Measurements from ENCODE around the gene CYTH3. TPM values are rescaled to one million over a fixed set of nuclear protein-coding genes. Genes with fewer than 3 reads are reported as not detected.

Gene CYTH3
- total RNA-seq, 1 donor from 2014 or later: 2.6 TPM

DNA sequence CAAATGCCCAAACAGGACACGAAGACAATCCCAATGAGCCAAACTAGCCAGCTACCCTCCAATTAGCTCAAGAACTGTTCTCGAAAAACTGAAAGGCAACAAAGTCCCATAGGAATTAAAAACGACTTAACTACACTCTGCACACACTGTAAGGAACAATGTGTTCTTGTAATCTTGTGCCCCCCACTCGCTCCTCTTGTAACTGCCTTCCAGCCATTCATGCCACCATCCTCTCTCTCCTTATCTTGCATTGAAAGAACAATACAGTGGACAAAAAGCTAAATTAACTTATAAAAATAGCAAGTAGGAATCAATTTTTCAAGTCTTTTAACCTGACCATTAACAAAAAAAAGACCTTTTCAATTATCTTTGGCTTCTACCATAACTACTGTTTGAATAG, 2.9 kb downstream of the CYTH3 start:
- ATAC-seq (ENCODE audit: low read depth) (no peak), DNase-seq (no peak)
- Mint-ChIP-seq H3K4me3 (no peak overlapping the region), H3K9me3 (no peaks in the 10 kb centered on the region), H3K27me3 (peaks cover 8% of the 10 kb centered on the region), H3K36me3 (ENCODE audit: low read depth) (no peaks in the 10 kb centered on the region), H3K27ac (no peak overlapping the region), H3K4me1 (peaks cover 19% of the 10 kb centered on the region)
- intact Hi-C loops (cut with micrococcal nuclease): no loop called here
- POLR2A ChIA-PET: interaction anchor here (1.1 kb wide), 1 partner anchor 158 kb away, joined by 4 read pairs; no protein-coding TSS in a partner anchor
- CTCF ChIA-PET: interaction anchor here (1.5 kb wide), 1 partner anchor 18 kb away, joined by 4 read pairs; no protein-coding TSS in a partner anchor
- TF ChIP-seq CTCF (IDR thresholded peaks at IDR 0.05): no peak

DNA sequence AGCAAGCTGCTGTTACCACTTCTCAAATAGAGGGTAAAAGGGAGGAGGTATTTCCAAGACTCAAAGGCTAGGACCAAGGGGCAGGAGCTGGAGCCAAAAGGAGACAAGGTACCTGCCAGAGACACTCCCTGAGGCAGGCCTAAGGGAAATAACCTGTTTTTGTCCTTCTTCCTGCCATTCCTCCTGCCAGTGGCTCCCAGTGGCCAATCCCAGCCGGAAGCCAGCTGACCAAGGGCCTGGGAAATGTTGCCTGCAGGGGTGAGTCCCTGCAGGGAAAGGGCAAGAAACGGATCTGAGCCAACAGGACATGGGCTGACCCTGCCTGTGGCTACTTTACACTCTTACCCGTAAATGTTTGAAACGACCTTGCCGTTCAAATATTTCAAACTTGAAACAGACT, 3.5 kb downstream of the CYTH3 start:
- no peak overlapping the region for H3K27ac Mint-ChIP-seq
- ChIA-PET CTCF (no interaction called here), POLR2A (no interaction called here)
- H3K4me1 Mint-ChIP-seq: peaks cover 19% of the 10 kb centered on the region
- H3K4me3 Mint-ChIP-seq: no peak overlapping the region
- no peaks in the 10 kb centered on the region for H3K9me3 Mint-ChIP-seq
- intact Hi-C loops (cut with micrococcal nuclease): no loop called here
- no peaks in the 10 kb centered on the region for H3K36me3 Mint-ChIP-seq (ENCODE audit: low read depth)
- DNase-seq (no peak), ATAC-seq (ENCODE audit: low read depth) (no peak)
- no peak for TF ChIP-seq CTCF (IDR thresholded peaks at IDR 0.05)
- H3K27me3 Mint-ChIP-seq: peaks cover 8% of the 10 kb centered on the region

GRCh38 chr7:6268023-6268900, 4.2 kb downstream of the CYTH3 start:
- ATAC-seq (ENCODE audit: low read depth) (no peak), DNase-seq (no peak)
- POLR2A ChIA-PET: interaction anchor here (0.6 kb wide), 1 partner anchor 17 kb away, joined by 4 read pairs; no protein-coding TSS in a partner anchor
- Mint-ChIP-seq H3K4me3 (no peak overlapping the region), H3K9me3 (no peaks in the 10 kb centered on the region), H3K27me3 (peaks cover 8% of the 10 kb centered on the region), H3K27ac (no peak overlapping the region), H3K36me3 (ENCODE audit: low read depth) (no peaks in the 10 kb centered on the region), H3K4me1 (peaks cover 19% of the 10 kb centered on the region)
- CTCF ChIA-PET: no interaction called here
- no peak for TF ChIP-seq CTCF (IDR thresholded peaks at IDR 0.05)
- intact Hi-C loops (cut with micrococcal nuclease): no loop called here

DNA sequence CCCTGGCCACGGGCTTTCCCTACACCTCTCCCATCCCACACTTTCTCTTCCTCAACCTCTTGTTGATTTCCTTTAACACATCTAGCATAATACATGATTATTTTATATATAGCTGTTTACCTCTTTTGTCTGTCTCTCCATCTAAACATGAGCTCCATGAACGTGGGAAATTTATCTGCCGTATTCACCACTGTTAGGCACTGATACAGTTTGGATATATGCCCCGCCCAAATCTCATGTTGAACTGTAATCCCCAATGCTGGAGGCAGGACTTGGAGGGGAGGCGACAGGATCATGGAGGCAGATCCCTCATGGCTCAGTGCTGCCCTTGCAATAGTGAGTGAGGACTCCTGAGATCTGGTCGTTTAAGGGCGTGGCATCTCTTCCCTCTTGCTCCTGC, 5.7 kb downstream of the CYTH3 start:
- H3K4me1 Mint-ChIP-seq: peaks cover 12% of the 10 kb centered on the region
- intact Hi-C loops (cut with micrococcal nuclease): no loop called here
- H3K27me3 Mint-ChIP-seq: peaks cover 6% of the 10 kb centered on the region
- CTCF ChIA-PET: no interaction called here
- DNase-seq (no peak), ATAC-seq (ENCODE audit: low read depth) (no peak)
- POLR2A ChIA-PET: no interaction called here
- TF ChIP-seq CTCF (IDR thresholded peaks at IDR 0.05): no peak
- no peak overlapping the region for H3K27ac Mint-ChIP-seq
- H3K4me3 Mint-ChIP-seq: no peak overlapping the region
- no peaks in the 10 kb centered on the region for H3K36me3 Mint-ChIP-seq (ENCODE audit: low read depth)
- H3K9me3 Mint-ChIP-seq: no peaks in the 10 kb centered on the region

DNA sequence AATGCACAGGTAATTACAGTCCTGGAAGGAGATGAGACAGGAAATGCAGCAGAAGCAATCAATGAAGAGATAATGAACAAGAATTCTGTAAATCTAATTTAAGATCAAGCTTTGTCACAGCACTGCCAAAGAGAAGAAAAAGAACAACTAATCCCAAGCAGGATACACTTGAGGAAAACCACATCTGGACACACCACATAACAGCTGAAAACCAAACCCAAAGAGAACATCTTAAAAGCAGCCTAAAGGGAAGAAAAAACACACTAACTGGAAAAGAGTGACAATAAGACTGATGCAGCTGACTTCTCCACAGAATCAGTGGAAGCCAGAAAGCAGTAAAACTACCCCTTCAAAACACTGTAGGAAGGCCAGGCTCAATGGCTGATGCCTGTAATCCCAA, 10.2 kb downstream of the CYTH3 start:
- DNase-seq: no peak
- H3K36me3 Mint-ChIP-seq (ENCODE audit: low read depth): no peaks in the 10 kb centered on the region
- H3K4me3 Mint-ChIP-seq: no peak overlapping the region
- H3K9me3 Mint-ChIP-seq: no peaks in the 10 kb centered on the region
- H3K4me1 Mint-ChIP-seq: peaks cover 26% of the 10 kb centered on the region
- no peak for ATAC-seq (ENCODE audit: low read depth)
- POLR2A ChIA-PET: interaction anchor here (1.0 kb wide), 1 partner anchor 9 kb away, joined by 3 read pairs; no protein-coding TSS in a partner anchor
- CTCF ChIA-PET: interaction anchor here (1.2 kb wide), 1 partner anchor 9 kb away, joined by 5 read pairs; no protein-coding TSS in a partner anchor
- intact Hi-C loops (cut with micrococcal nuclease): no loop called here
- H3K27me3 Mint-ChIP-seq: peaks cover 3% of the 10 kb centered on the region
- no peak overlapping the region for H3K27ac Mint-ChIP-seq
- no peak for TF ChIP-seq CTCF (IDR thresholded peaks at IDR 0.05)

All from activated B cell treated with CpG ODN at 0.5 μM for 24 hours (primary cell).